ENCODE measurements around the gene ZNF708. TPM values are rescaled to one million over a fixed set of nuclear protein-coding genes. Genes with fewer than 3 reads are reported as not detected.
A peak's percentile ranks its signal among the peaks of the same experiment; 100 is the strongest.
"Not testable (repeated sequence)": the region's sequence is repeated elsewhere in the genome, so short reads cannot be mapped to it uniquely, and the experiment has no call there.

The ZNF708 gene
- total and polyA plus RNA-seq, 3 donors from 2014 or later = 2.1 to 21.2 (median 17.2) TPM

- peak overlapping the region; percentile 75 to 79 for H3K27ac ChIP-seq
- 57 to 72% methylated on average over 4 of the region's 4 CpGs for WGBS, 2 donors
- no peaks in the 10 kb centered on the region for H3K9me3 ChIP-seq
- TF ChIP-seq CTCF (IDR thresholded peaks at IDR 0.05) (no peak), POLR2A (IDR thresholded peaks at IDR 0.05) (no peak)
- DNase-seq = no peak
- H3K4me1 ChIP-seq = peaks cover 7% of the 10 kb centered on the region
- no peaks in the 10 kb centered on the region for H3K36me3 ChIP-seq (ENCODE audit: low read depth, missing control alignments)
- no peak overlapping the region for H3K4me3 ChIP-seq
- no peaks in the 10 kb centered on the region for H3K27me3 ChIP-seq
- intact Hi-C loops (cut with DNase I; ENCODE audit: low total_unique reads) = no loop called here
Observed at GRCh38 chr19:21321996-21322395, 7.2 kb downstream of the ZNF708 start.

- WGBS, 2 donors = 71 to 93% methylated on average over 4 of the region's 4 CpGs
- no peaks in the 10 kb centered on the region for H3K27me3 ChIP-seq
- intact Hi-C loops (cut with DNase I; ENCODE audit: low total_unique reads) = no loop called here
- H3K27ac ChIP-seq = peak overlapping the region; percentile 75 to 79
- DNase-seq = no peak
- H3K36me3 ChIP-seq (ENCODE audit: low read depth, missing control alignments) = no peaks in the 10 kb centered on the region
- no peak for TF ChIP-seq CTCF (IDR thresholded peaks at IDR 0.05)
- H3K4me1 ChIP-seq = peaks cover 7% of the 10 kb centered on the region
- H3K9me3 ChIP-seq = no peaks in the 10 kb centered on the region
- H3K4me3 ChIP-seq = no peak overlapping the region
Observed at GRCh38 chr19:21321134-21321533, 8.1 kb downstream of the ZNF708 start.

GRCh38 chr19:21317821-21318220 is 11.4 kb downstream of the ZNF708 start:
- 44 to 58% methylated on average over 1 of the region's 1 CpG for WGBS, 2 donors
- peaks cover 7% of the 10 kb centered on the region for H3K4me1 ChIP-seq

GRCh38 chr19:21314676-21315075 is 14.5 kb downstream of the ZNF708 start:
- Histone ChIP-seq H3K4me1 (no peaks in the 10 kb centered on the region), H3K36me3 (ENCODE audit: low read depth, missing control alignments) (no peaks in the 10 kb centered on the region), H3K4me3 (no peak overlapping the region), H3K27me3 (no peaks in the 10 kb centered on the region), H3K9me3 (no peaks in the 10 kb centered on the region), H3K27ac (no peak overlapping the region)
- WGBS, 2 donors = 65 to 78% methylated on average over 1 of the region's 1 CpG
- no peak for TF ChIP-seq POLR2A (IDR thresholded peaks at IDR 0.05)
- TF ChIP-seq CTCF (IDR thresholded peaks at IDR 0.05) = no peak
- DNase-seq = no peak
- intact Hi-C loops (cut with DNase I; ENCODE audit: low total_unique reads) = no loop called here

More at GRCh38 chr19:21317821-21318220, 11.4 kb downstream of the ZNF708 start:
- no peaks in the 10 kb centered on the region for H3K9me3 ChIP-seq
- H3K4me3 ChIP-seq = no peak overlapping the region
- TF ChIP-seq POLR2A (IDR thresholded peaks at IDR 0.05) = no peak
- intact Hi-C loops (cut with DNase I; ENCODE audit: low total_unique reads) = no loop called here
- H3K27ac ChIP-seq = no peak overlapping the region
- no peaks in the 10 kb centered on the region for H3K36me3 ChIP-seq (ENCODE audit: low read depth, missing control alignments)
- no peak for DNase-seq
- H3K27me3 ChIP-seq = no peaks in the 10 kb centered on the region

GRCh38 chr19:21312807-21313206 is 16.4 kb downstream of the ZNF708 start:
- 97 to 100% methylated on average over 2 of the region's 2 CpGs for WGBS, 2 donors
- H3K4me1 ChIP-seq; H3K4me3 ChIP-seq; H3K9me3 ChIP-seq; DNase-seq; H3K36me3 ChIP-seq (ENCODE audit: low read depth, missing control alignments); intact Hi-C loops (cut with DNase I; ENCODE audit: low total_unique reads); H3K27me3 ChIP-seq; H3K27ac ChIP-seq: not testable (repeated sequence)

GRCh38 chr19:21308773-21309172 is 20.4 kb downstream of the ZNF708 start:
- Histone ChIP-seq H3K9me3 (no peaks in the 10 kb centered on the region), H3K4me3 (no peak overlapping the region), H3K36me3 (ENCODE audit: low read depth, missing control alignments) (no peaks in the 10 kb centered on the region), H3K4me1 (no peaks in the 10 kb centered on the region), H3K27ac (no peak overlapping the region), H3K27me3 (no peaks in the 10 kb centered on the region)
- 90 to 93% methylated on average over 2 of the region's 2 CpGs for WGBS, 2 donors
- intact Hi-C loops (cut with DNase I; ENCODE audit: low total_unique reads) = no loop called here
- TF ChIP-seq CTCF (IDR thresholded peaks at IDR 0.05) = no peak
- no peak for TF ChIP-seq POLR2A (IDR thresholded peaks at IDR 0.05)
- DNase-seq = no peak

- H3K4me3 ChIP-seq; DNase-seq; H3K27me3 ChIP-seq; intact Hi-C loops (cut with DNase I; ENCODE audit: low total_unique reads); H3K27ac ChIP-seq; H3K4me1 ChIP-seq; H3K9me3 ChIP-seq; H3K36me3 ChIP-seq (ENCODE audit: low read depth, missing control alignments): not testable (repeated sequence)
- 90 to 98% methylated on average over 3 of the region's 3 CpGs for WGBS, 2 donors
Observed at GRCh38 chr19:21306881-21307479, 22.2 kb downstream of the ZNF708 start.

GRCh38 chr19:21293768-21294167 is 35.4 kb downstream of the ZNF708 start:
- H3K27me3 ChIP-seq; H3K36me3 ChIP-seq (ENCODE audit: low read depth, missing control alignments); H3K27ac ChIP-seq; DNase-seq; H3K9me3 ChIP-seq; intact Hi-C loops (cut with DNase I; ENCODE audit: low total_unique reads); H3K4me3 ChIP-seq; H3K4me1 ChIP-seq: not testable (repeated sequence)
- 88 to 94% methylated on average over 1 of the region's 1 CpG for WGBS, 2 donors
